Mesendoderm (in vitro differentiated cells): ENCODE data around the gene ATF6.

Source experiments
- DNase-seq: peaks from one replicate; pipeline ENCODE4 v3.0.0; 2013
- H2AK5ac ChIP-seq: 2 replicates; pipeline ENCODE4 v1.6.1; 2013; ENCODE audit warnings: low read length, inconsistent platforms
- H2BK120ac ChIP-seq: 2 replicates; pipeline ENCODE4 v1.6.1; 2013; ENCODE audit warnings: low read depth, mild to moderate bottlenecking, low read length, moderate library complexity, mixed read lengths
- H2BK15ac ChIP-seq: replicated peaks from 2 replicates; pipeline ENCODE4 v1.6.1; 2013; ENCODE audit warnings: low read depth, mild to moderate bottlenecking, moderate library complexity
- H2BK5ac ChIP-seq: 2 replicates; pipeline ENCODE4 v1.6.1; 2013; ENCODE audit warnings: low read length, inconsistent platforms
- H3K18ac ChIP-seq: 2 replicates; pipeline ENCODE4 v1.6.1; 2013; ENCODE audit warnings: mild to moderate bottlenecking, low read length, mixed read lengths
- H3K23ac ChIP-seq: one replicate; pipeline ENCODE4 v1.6.1; 2013; ENCODE audit warnings: low read length
- H3K27ac ChIP-seq: 2 replicates; pipeline ENCODE4 v1.5.1; 2013; ENCODE audit warnings: low read depth, mild to moderate bottlenecking, inconsistent platforms, low read length, moderate library complexity
- H3K27me3 ChIP-seq: 2 replicates; pipeline ENCODE4 v1.6.1; 2013; ENCODE audit warnings: low read length, control low read depth, mild to moderate bottlenecking, inconsistent platforms; ENCODE audit not compliant: insufficient read depth, poor library complexity
- H3K36me3 ChIP-seq: 2 replicates; pipeline ENCODE4 v1.6.1; 2013; ENCODE audit warnings: low read length, inconsistent platforms; ENCODE audit not compliant: control insufficient read depth, insufficient read depth
- H3K4ac ChIP-seq: one replicate; pipeline ENCODE4 v1.6.1; 2013; ENCODE audit warnings: low read depth, mild to moderate bottlenecking, low read length, moderate library complexity
- H3K4me1 ChIP-seq: 2 replicates; pipeline ENCODE4 v1.6.1; 2013; ENCODE audit warnings: low read depth, low read length, inconsistent platforms; ENCODE audit not compliant: control insufficient read depth
- H3K4me2 ChIP-seq: 2 replicates; pipeline ENCODE4 v1.6.1; 2013; ENCODE audit warnings: low read length
- H3K4me3 ChIP-seq: 2 replicates; pipeline ENCODE4 v1.5.1; 2013; ENCODE audit warnings: mild to moderate bottlenecking, low read length
- H3K56ac ChIP-seq: one replicate; pipeline ENCODE4 v1.6.1; 2013; ENCODE audit warnings: low read length
- H3K79me1 ChIP-seq: 2 replicates; pipeline ENCODE4 v1.6.1; 2013; ENCODE audit warnings: low read length, inconsistent platforms
- H3K79me2 ChIP-seq: 2 replicates; pipeline ENCODE4 v1.6.1; 2013; ENCODE audit warnings: mild to moderate bottlenecking, low read length; ENCODE audit not compliant: control insufficient read depth, insufficient read depth
- H3K9ac ChIP-seq: 2 replicates; pipeline ENCODE4 v1.6.1; 2013; ENCODE audit warnings: low read length, inconsistent platforms
- H4K5ac ChIP-seq: one replicate; pipeline ENCODE4 v1.6.1; 2013; ENCODE audit warnings: low read length
- H4K8ac ChIP-seq: one replicate; pipeline ENCODE4 v1.6.1; 2013; ENCODE audit warnings: low read depth, mild to moderate bottlenecking, control low read depth, low read length, moderate library complexity
- WGBS: extraction: QIAGEN DNeasy Blood & Tissue Kit; methylation state at CpG from one replicate; pipeline ENCODE4 v1.1.7; 2013; ENCODE audit warnings: low lambda C conversion rate, missing lambda C conversion rate; ENCODE audit not compliant: insufficient coverage; ENCODE audit errors: extremely low coverage; 5-methylcytosine and 5-hydroxymethylcytosine counted together

Gene ATF6

DNA sequence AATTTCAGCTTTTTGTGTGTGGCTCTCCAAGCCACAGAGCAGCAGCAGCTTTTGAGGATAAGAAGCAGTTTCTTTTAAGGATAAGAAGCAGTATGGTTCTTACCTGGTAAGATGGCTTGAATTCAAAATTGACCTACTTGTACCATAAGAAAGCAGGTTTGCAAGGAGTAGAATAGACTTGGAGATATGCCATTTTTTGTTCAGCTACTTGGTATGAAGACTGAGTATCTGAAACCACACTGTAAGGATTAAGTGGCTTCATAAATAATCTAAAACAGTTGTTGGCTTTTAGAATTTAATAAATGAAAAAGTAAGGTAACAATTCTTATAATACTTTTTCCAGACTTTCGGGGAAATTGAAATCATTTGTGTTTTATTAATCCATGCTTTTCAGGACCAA, 74.2 kb downstream of the ATF6 start:
- no peaks in the 10 kb centered on the region for H3K79me2 ChIP-seq
- H4K5ac ChIP-seq, result no peak overlapping the region
- H3K4me2 ChIP-seq, result no peak overlapping the region
- no peak overlapping the region for H3K18ac ChIP-seq
- H4K8ac ChIP-seq, result no peak overlapping the region
- no peaks in the 10 kb centered on the region for H3K79me1 ChIP-seq
- H2BK15ac ChIP-seq, result no peak overlapping the region
- no peak for DNase-seq
- H3K36me3 ChIP-seq, result no peaks in the 10 kb centered on the region
- H3K23ac ChIP-seq, result no peak overlapping the region
- H3K56ac ChIP-seq, result no peak overlapping the region
- no peak overlapping the region for H3K4me3 ChIP-seq
- no CpG with 5 or more reads among the region's 1 CpG for WGBS
- H2AK5ac ChIP-seq, result no peak overlapping the region
- H3K27me3 ChIP-seq, result no peaks in the 10 kb centered on the region
- H3K4ac ChIP-seq, result no peak overlapping the region
- H2BK5ac ChIP-seq, result no peak overlapping the region
- no peak overlapping the region for H3K9ac ChIP-seq
- no peak overlapping the region for H2BK120ac ChIP-seq
- H3K4me1 ChIP-seq, result no peaks in the 10 kb centered on the region
- no peak overlapping the region for H3K27ac ChIP-seq

DNA sequence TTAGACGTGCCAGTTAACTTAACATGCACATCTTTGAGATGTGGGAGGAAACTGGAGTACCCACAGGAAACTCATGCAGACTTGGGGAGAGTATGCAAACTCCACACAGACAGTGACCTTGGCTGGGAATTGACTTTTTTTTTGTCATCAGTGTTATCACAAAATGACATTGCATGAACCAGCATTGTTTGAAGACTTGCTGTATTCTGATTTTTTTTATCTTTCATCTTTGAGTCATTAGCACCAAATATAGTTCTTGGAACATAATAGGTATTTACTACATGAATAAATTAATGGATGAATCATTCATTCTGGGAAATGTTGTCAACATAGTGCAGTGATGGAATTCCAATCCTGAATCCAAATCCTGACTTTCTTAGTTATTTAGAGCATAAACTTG, 77.0 kb downstream of the ATF6 start:
- Histone ChIP-seq H4K8ac (no peak overlapping the region), H3K27ac (no peak overlapping the region), H3K9ac (no peak overlapping the region), H3K36me3 (no peaks in the 10 kb centered on the region), H3K18ac (no peak overlapping the region), H2AK5ac (no peak overlapping the region), H3K27me3 (no peaks in the 10 kb centered on the region), H2BK5ac (no peak overlapping the region), H2BK120ac (no peak overlapping the region), H2BK15ac (no peak overlapping the region), H3K56ac (no peak overlapping the region), H3K4ac (no peak overlapping the region), H3K79me1 (no peaks in the 10 kb centered on the region), H3K79me2 (no peaks in the 10 kb centered on the region), H3K4me2 (no peak overlapping the region), H3K23ac (no peak overlapping the region), H3K4me1 (no peaks in the 10 kb centered on the region), H4K5ac (no peak overlapping the region), H3K4me3 (no peak overlapping the region)
- no peak for DNase-seq
- no CpG with 5 or more reads among the region's 1 CpG for WGBS

GRCh38 chr1:161844696-161845095, 78.6 kb downstream of the ATF6 start:
- DNase-seq, result no peak
- no peak overlapping the region for H3K4me2 ChIP-seq
- no peak overlapping the region for H4K8ac ChIP-seq
- no peak overlapping the region for H2AK5ac ChIP-seq
- no peak overlapping the region for H4K5ac ChIP-seq
- H3K79me2 ChIP-seq, result no peaks in the 10 kb centered on the region
- no peak overlapping the region for H3K4ac ChIP-seq
- no peak overlapping the region for H3K23ac ChIP-seq
- H3K27ac ChIP-seq, result no peak overlapping the region
- H3K79me1 ChIP-seq, result no peaks in the 10 kb centered on the region
- H3K4me3 ChIP-seq, result no peak overlapping the region
- H2BK15ac ChIP-seq, result no peak overlapping the region
- no peaks in the 10 kb centered on the region for H3K27me3 ChIP-seq
- no peak overlapping the region for H3K9ac ChIP-seq
- no peak overlapping the region for H3K18ac ChIP-seq
- no peak overlapping the region for H2BK5ac ChIP-seq
- H3K56ac ChIP-seq, result no peak overlapping the region
- no peak overlapping the region for H2BK120ac ChIP-seq
- H3K4me1 ChIP-seq, result no peaks in the 10 kb centered on the region
- H3K36me3 ChIP-seq, result no peaks in the 10 kb centered on the region

- Histone ChIP-seq H3K4me3 (no peak overlapping the region), H3K36me3 (no peaks in the 10 kb centered on the region), H3K23ac (no peak overlapping the region), H3K79me1 (no peaks in the 10 kb centered on the region), H3K79me2 (no peaks in the 10 kb centered on the region), H2BK120ac (no peak overlapping the region), H3K56ac (no peak overlapping the region), H3K4ac (no peak overlapping the region), H3K9ac (no peak overlapping the region), H3K27ac (no peak overlapping the region), H3K27me3 (no peaks in the 10 kb centered on the region), H4K8ac (no peak overlapping the region), H2AK5ac (no peak overlapping the region), H2BK5ac (no peak overlapping the region), H3K18ac (no peak overlapping the region), H3K4me2 (no peak overlapping the region), H4K5ac (no peak overlapping the region), H2BK15ac (no peak overlapping the region), H3K4me1 (no peaks in the 10 kb centered on the region)
- DNase-seq, result no peak
- no CpG with 5 or more reads among the region's 1 CpG for WGBS
Measured at GRCh38 chr1:161848676-161849075, 82.6 kb downstream of the ATF6 start.

DNA sequence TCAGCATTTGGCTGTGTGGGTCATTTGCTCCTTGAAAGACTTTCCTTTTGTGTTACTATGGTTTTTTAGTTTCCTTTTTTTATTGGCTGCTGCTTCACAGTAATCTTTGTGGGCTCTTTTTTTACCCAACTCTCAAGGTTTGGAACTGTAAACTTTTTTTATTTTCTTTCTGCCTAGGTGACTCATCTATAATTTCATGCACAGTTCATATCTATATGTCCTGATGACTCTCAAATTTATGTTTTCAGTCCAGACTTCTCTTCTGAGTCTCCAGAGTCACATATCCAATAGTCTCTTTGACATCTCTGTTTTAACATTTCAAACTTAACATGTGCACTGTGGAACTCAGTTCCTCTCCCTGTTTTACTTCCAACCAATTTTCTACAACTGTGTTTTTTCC, 83.4 kb downstream of the ATF6 start:
- H2BK15ac ChIP-seq, result no peak overlapping the region
- no peak overlapping the region for H4K5ac ChIP-seq
- no peak overlapping the region for H3K56ac ChIP-seq
- no peak overlapping the region for H3K4me2 ChIP-seq
- no peak overlapping the region for H2AK5ac ChIP-seq
- no peak overlapping the region for H3K9ac ChIP-seq
- H4K8ac ChIP-seq, result no peak overlapping the region
- H2BK120ac ChIP-seq, result no peak overlapping the region
- no peaks in the 10 kb centered on the region for H3K4me1 ChIP-seq
- H3K27me3 ChIP-seq, result no peaks in the 10 kb centered on the region
- H2BK5ac ChIP-seq, result no peak overlapping the region
- no peak overlapping the region for H3K4ac ChIP-seq
- no peak overlapping the region for H3K27ac ChIP-seq
- H3K79me2 ChIP-seq, result no peaks in the 10 kb centered on the region
- no peak overlapping the region for H3K23ac ChIP-seq
- no peak overlapping the region for H3K4me3 ChIP-seq
- H3K18ac ChIP-seq, result no peak overlapping the region
- no peak for DNase-seq
- no peaks in the 10 kb centered on the region for H3K79me1 ChIP-seq
- H3K36me3 ChIP-seq, result no peaks in the 10 kb centered on the region

DNA sequence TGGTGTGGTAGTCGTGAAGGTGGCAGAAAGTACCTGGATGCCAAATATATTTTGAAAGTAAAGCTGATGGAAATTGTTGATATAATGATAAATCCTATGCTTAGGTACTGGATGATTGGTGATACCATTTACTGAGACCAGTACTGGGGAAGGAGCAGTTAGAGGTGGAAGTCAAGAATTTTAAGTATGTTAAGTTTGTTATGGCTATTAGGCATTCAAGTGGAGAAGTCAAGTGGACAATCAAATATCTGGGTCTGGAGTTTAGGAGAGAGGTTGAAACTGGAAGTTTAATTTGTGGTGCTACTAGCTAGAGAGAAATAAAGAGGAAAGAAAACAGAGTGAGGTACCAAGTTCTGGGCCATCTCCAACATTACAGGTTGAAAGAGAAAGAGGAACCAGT, 89.1 kb downstream of the ATF6 start:
- no CpG with 5 or more reads among the region's 1 CpG for WGBS
- H3K27ac ChIP-seq, result no peak overlapping the region
- no peak for DNase-seq

More for the DNA sequence above, 89.1 kb downstream of the ATF6 start:
- H3K79me1 ChIP-seq, result no peaks in the 10 kb centered on the region
- H2BK5ac ChIP-seq, result no peak overlapping the region
- H4K5ac ChIP-seq, result no peak overlapping the region
- H4K8ac ChIP-seq, result no peak overlapping the region
- no peaks in the 10 kb centered on the region for H3K4me1 ChIP-seq
- H3K4ac ChIP-seq, result no peak overlapping the region
- H3K4me2 ChIP-seq, result no peak overlapping the region
- H3K56ac ChIP-seq, result no peak overlapping the region
- H3K23ac ChIP-seq, result no peak overlapping the region
- H3K18ac ChIP-seq, result no peak overlapping the region
- H2AK5ac ChIP-seq, result no peak overlapping the region
- no peak overlapping the region for H3K9ac ChIP-seq
- H2BK120ac ChIP-seq, result no peak overlapping the region
- H3K4me3 ChIP-seq, result no peak overlapping the region
- H2BK15ac ChIP-seq, result no peak overlapping the region
- no peaks in the 10 kb centered on the region for H3K79me2 ChIP-seq
- H3K27me3 ChIP-seq, result no peaks in the 10 kb centered on the region
- H3K36me3 ChIP-seq, result no peaks in the 10 kb centered on the region
